H1 (cell line): ENCODE results near the gene SNHG17. TPM values are rescaled to one million over a fixed set of nuclear protein-coding genes. Genes with fewer than 3 reads are reported as not detected.

ENCODE experiments used
- CTCF ChIA-PET: fragments of 300-600 bp; sonication (Branson Sonifier 250); formaldehyde crosslinking; loops from one replicate; lab custom pipeline; 2021; ENCODE audit not compliant: partially characterized antibody; lab: Charles Lee
- POLR2A ChIA-PET: fragments of 300-600 bp; sonication (Branson Sonifier 250); formaldehyde crosslinking; loops from one replicate; lab custom pipeline; 2021; ENCODE audit warnings: inconsistent platforms; ENCODE audit not compliant: partially characterized antibody; lab: Charles Lee
- DNase-seq, 2 experiments: peaks; one replicate each; pipeline versions ENCODE4 v3.0.0 to v3.0.0-alpha.2; 2010 to 2022; ENCODE audit warnings: low spot score in 2 of 2, low read depth in 1 of 2, mixed read lengths in 1 of 2
- FAIRE-seq: peaks from 2 replicates; lab custom pipeline; 2011; peaks lifted over from hg19 to GRCh38; lab: Jason Lieb, UNC
- H2AFZ ChIP-seq: 2 replicates; pipeline ENCODE4 v1.8.1; 2012; ENCODE audit warnings: low read length, inconsistent platforms
- H2AK5ac ChIP-seq: 2 replicates; pipeline ENCODE4 v1.6.1; 2013; ENCODE audit warnings: low read depth, low read length
- H2BK120ac ChIP-seq: replicated peaks from 2 replicates; pipeline ENCODE3; 2013; ENCODE audit warnings: low read depth, low read length, inconsistent platforms
- H2BK12ac ChIP-seq: 2 replicates; pipeline ENCODE4 v1.6.1; 2013; ENCODE audit warnings: low read depth, low read length
- H2BK15ac ChIP-seq: 2 replicates; pipeline ENCODE4 v1.6.1; 2013; ENCODE audit warnings: low read length
- H2BK20ac ChIP-seq: 2 replicates; pipeline ENCODE4 v1.6.1; 2013; ENCODE audit warnings: low read length
- H2BK5ac ChIP-seq: 2 replicates; pipeline ENCODE4 v1.6.1; 2013; ENCODE audit warnings: low read depth, low read length
- H3K14ac ChIP-seq: 2 replicates; pipeline ENCODE4 v1.6.1; 2013; ENCODE audit warnings: inconsistent platforms; ENCODE audit not compliant: insufficient read length
- H3K18ac ChIP-seq: 2 replicates; pipeline ENCODE4 v1.6.1; 2013; ENCODE audit warnings: low read length; ENCODE audit errors: extremely low read depth
- H3K23ac ChIP-seq: 2 replicates; pipeline ENCODE4 v1.6.1; 2013; ENCODE audit warnings: inconsistent platforms; ENCODE audit not compliant: insufficient read length
- H3K23me2 ChIP-seq: 2 replicates; pipeline ENCODE4 v1.6.1; 2013; ENCODE audit warnings: low read depth, low read length
- H3K27ac ChIP-seq: 2 replicates; pipeline ENCODE4 v1.6.1; 2011; ENCODE audit warnings: low read depth, low read length, inconsistent platforms
- H3K27me3 ChIP-seq, 4 experiments: replicated peaks in 1 of 4; 1 replicate in 1 of 4; 2 replicates in 3 of 4; pipeline versions ENCODE4 v1.6.1 to v1.8.1; 2011 to 2013; ENCODE audit warnings: low read length in 3 of 4, mild to moderate bottlenecking in 3 of 4, inconsistent platforms in 2 of 4, mixed read lengths in 2 of 4, moderate library complexity in 1 of 4; ENCODE audit not compliant: control insufficient read depth in 3 of 4, insufficient read depth in 3 of 4; ENCODE audit errors: extremely low read depth in 1 of 4
- H3K36me3 ChIP-seq, 4 experiments: 2 replicates each; pipeline versions ENCODE4 v1.6.1 to v1.8.1; 2011 to 2013; ENCODE audit warnings: mild to moderate bottlenecking in 4 of 4, low read length in 3 of 4, moderate library complexity in 2 of 4, control low read depth in 1 of 4, inconsistent platforms in 1 of 4; ENCODE audit not compliant: insufficient read depth in 4 of 4, control insufficient read depth in 2 of 4
- H3K4ac ChIP-seq: replicated peaks from 2 replicates; pipeline ENCODE3; 2013; ENCODE audit warnings: low read length, low read depth, mixed read lengths, inconsistent platforms; ENCODE audit not compliant: insufficient read length
- H3K4me1 ChIP-seq, 4 experiments: replicated peaks in 1 of 4; 1 replicate in 1 of 4; 2 replicates in 3 of 4; pipeline versions ENCODE4 v1.6.1 to v1.8.1; 2011 to 2013; ENCODE audit warnings: low read length in 3 of 4, inconsistent platforms in 2 of 4, mixed read lengths in 1 of 4; ENCODE audit not compliant: insufficient read depth in 4 of 4, control insufficient read depth in 3 of 4
- H3K4me2 ChIP-seq, 2 experiments: 2 replicates each; pipeline versions ENCODE4 v1.6.1 to v1.8.1; 2011 to 2013; ENCODE audit warnings: low read depth in 2 of 2, low read length in 2 of 2, control low read depth in 1 of 2, inconsistent platforms in 1 of 2, mild to moderate bottlenecking in 1 of 2; ENCODE audit not compliant: insufficient read depth in 1 of 2
- H3K4me3 ChIP-seq, 4 experiments: fragments of 200-600, 300-600 bp in 1 of 4; sonication (generic), shearing (Covaris generic), sonication (Bioruptor Twin) in 1 of 4; 2 replicates each; pipeline versions ENCODE4 v1.5.1 to v1.8.1; 2011 to 2016; ENCODE audit warnings: low read length in 4 of 4, low read depth in 3 of 4, control low read depth in 2 of 4, inconsistent platforms in 2 of 4, mild to moderate bottlenecking in 2 of 4, mixed read lengths in 1 of 4, moderate library complexity in 1 of 4; ENCODE audit not compliant: insufficient read depth in 2 of 4; ENCODE audit errors: extremely low read depth in 1 of 4
- H3K56ac ChIP-seq: replicated peaks from 2 replicates; pipeline ENCODE3; 2013; ENCODE audit warnings: low read depth, mild to moderate bottlenecking, mixed read lengths, low read length, inconsistent platforms; ENCODE audit not compliant: insufficient read length
- H3K79me1 ChIP-seq: 2 replicates; pipeline ENCODE4 v1.6.1; 2013; ENCODE audit warnings: low read depth, low read length, control low read depth
- H3K79me2 ChIP-seq, 2 experiments: 2 replicates each; pipeline versions ENCODE4 v1.6.1 to v1.8.1; 2012 to 2013; ENCODE audit warnings: low read length in 2 of 2, mild to moderate bottlenecking in 2 of 2, inconsistent platforms in 1 of 2; ENCODE audit not compliant: insufficient read depth in 2 of 2, control insufficient read depth in 1 of 2
- H3K9ac ChIP-seq, 4 experiments: replicated peaks in 1 of 4; 1 replicate in 1 of 4; 2 replicates in 3 of 4; pipeline versions ENCODE4 v1.6.1 to v1.8.1; 2011 to 2013; ENCODE audit warnings: low read depth in 3 of 4, low read length in 3 of 4, control low read depth in 2 of 4, mild to moderate bottlenecking in 2 of 4, moderate library complexity in 2 of 4, inconsistent platforms in 1 of 4; ENCODE audit errors: extremely low read depth in 1 of 4
- H3K9me3 ChIP-seq, 2 experiments: 2 replicates each; pipeline versions ENCODE4 v1.6.1 to v1.8.1; 2012 to 2013; ENCODE audit warnings: mild to moderate bottlenecking in 2 of 2, moderate library complexity in 2 of 2, control low read depth in 1 of 2, inconsistent platforms in 1 of 2, low read depth in 1 of 2, low read length in 1 of 2, mixed read lengths in 1 of 2; ENCODE audit not compliant: insufficient read depth in 2 of 2
- H4K20me1 ChIP-seq, 2 experiments: replicated peaks in 1 of 2; 2 replicates each; pipeline versions ENCODE3 to v1.8.1; 2011 to 2013; ENCODE audit warnings: inconsistent platforms in 2 of 2, low read length in 2 of 2, mild to moderate bottlenecking in 1 of 2; ENCODE audit not compliant: insufficient read depth in 2 of 2, control insufficient read depth in 1 of 2
- H4K5ac ChIP-seq: 2 replicates; pipeline ENCODE4 v1.6.1; 2013; ENCODE audit warnings: low read length, low read depth, mixed read lengths, inconsistent platforms; ENCODE audit not compliant: insufficient read length
- H4K8ac ChIP-seq: 2 replicates; pipeline ENCODE4 v1.8.0; 2013; ENCODE audit warnings: mild to moderate bottlenecking, moderate library complexity, low read length, inconsistent platforms; ENCODE audit not compliant: insufficient read depth; ENCODE audit errors: extremely low read depth
- H4K91ac ChIP-seq: replicated peaks from 2 replicates; pipeline ENCODE3; 2013; ENCODE audit warnings: low read length, mixed read lengths, inconsistent platforms; ENCODE audit not compliant: insufficient read length
- CBX5 ChIP-seq: fragments of 300-800, 300-1000 bp; sonication (generic); IDR thresholded peaks from 2 replicates; pipeline ENCODE4 v1.7.1; 2016; ENCODE audit warnings: antibody characterized with exemption, low read length, low read depth
- CTBP2 ChIP-seq: IDR thresholded peaks from 2 replicates; pipeline ENCODE4 v1.7.0; 2011; ENCODE audit warnings: borderline replicate concordance, mild to moderate bottlenecking, moderate library complexity, mixed read lengths, low read length; ENCODE audit not compliant: insufficient read depth, insufficient read length
- EZH2 ChIP-seq: fragments of 200-600 bp; sonication (generic); IDR thresholded peaks from 2 replicates; pipeline ENCODE4 v1.7.1; 2012; ENCODE audit warnings: low read depth, mild to moderate bottlenecking, moderate library complexity, low read length, inconsistent platforms; ENCODE audit not compliant: severe bottlenecking
- GABPA ChIP-seq: IDR thresholded peaks from 2 replicates; pipeline ENCODE4 v1.6.1; 2011; ENCODE audit warnings: mild to moderate bottlenecking, low read length, moderate library complexity, borderline replicate concordance; ENCODE audit not compliant: insufficient read depth
- JUN ChIP-seq: IDR thresholded peaks from 2 replicates; pipeline ENCODE4 v1.6.1; 2011; ENCODE audit warnings: low read depth, mild to moderate bottlenecking, improper control_type of control experiment, low read length
- PHF8 ChIP-seq: fragments of 200-600 bp; sonication (generic); conservative IDR thresholded peaks from 2 replicates; pipeline ENCODE4 v1.7.1; 2012; ENCODE audit warnings: low read depth, mild to moderate bottlenecking, inconsistent platforms, low read length, moderate library complexity
- SP1 ChIP-seq: IDR thresholded peaks from 2 replicates; pipeline ENCODE4 v1.6.1; 2011; ENCODE audit warnings: low read depth, low read length
- YY1 ChIP-seq: IDR thresholded peaks from 2 replicates; pipeline ENCODE4 v1.6.1; 2011; ENCODE audit warnings: low read depth, mild to moderate bottlenecking, low read length
- WGBS, 2 experiments: shearing (Covaris generic) in 1 of 2; methylation state at CpG; one replicate each; pipeline versions ENCODE4 v1.1.6 to v1.1.7; 2013 to 2015; ENCODE audit warnings: low lambda C conversion rate in 2 of 2, mixed read lengths in 2 of 2, inconsistent platforms in 1 of 2, low coverage in 1 of 2, missing lambda C conversion rate in 1 of 2; ENCODE audit not compliant: insufficient replicate concordance in 2 of 2, insufficient coverage in 1 of 2, insufficient read length in 1 of 2; ENCODE audit errors: extremely low coverage in 1 of 2, missing lambda C conversion rate in 1 of 2; 5-methylcytosine and 5-hydroxymethylcytosine counted together
- long read RNA-seq, 2 experiments: library from RNA in 1 of 2; library from capped mRNA in 1 of 2; stranded (forward); transcript quantifications; one replicate each; pipeline ENCODE4 v2.0.0, GENCODE V29; 2021; ENCODE audit warnings: inconsistent platforms in 1 of 2
- polyA minus RNA-seq, 3 experiments: library from RNA; depleted of rRNA, polyadenylated mRNA; stranded (reverse); fragments of >200 nt; gene quantifications; 1 replicate in 2 of 3; 2 replicates in 1 of 3; pipeline ENCODE4 v1.2.3, GENCODE V29; 2011
- polyA plus RNA-seq, 7 experiments: library from polyadenylated mRNA; depleted of rRNA in 3 of 7; stranded (reverse) in 5 of 7; unstranded in 2 of 7; fragments of >200 nt in 5 of 7; fragments of 200-250 nt in 2 of 7; gene quantifications; 1 replicate in 5 of 7; 2 replicates in 1 of 7; 4 replicates in 1 of 7; pipeline versions ENCODE4 v1.2.1 to v1.2.3, GENCODE V29; 2011 to 2013; ENCODE audit warnings: missing spikeins in 2 of 7, mixed read lengths in 2 of 7
- total RNA-seq: library from RNA; stranded (reverse); fragmentation: NEBNext Ultra II Directional; extraction: Animal tissue kit (Norgen Biotek cat#: 25700); gene quantifications from 2 replicates; pipeline ENCODE4 v1.2.1, GENCODE V29; 2021

Gene SNHG17
- total RNA-seq, result 59.8 and 63.1 TPM in 2 replicates
- 59.4 and 74.4 TPM in 2 replicates for polyA plus RNA-seq (2011; rRNA removed)
- 64.2 TPM for polyA plus RNA-seq (2011; cell fraction: cytosol; rRNA removed)
- polyA plus RNA-seq (2011; cell fraction: nucleus; rRNA removed), result 124 TPM
- 52.5 to 70.9 TPM (median 66.4 TPM) in 4 replicates for polyA plus RNA-seq (2012, experiment 1 of 2)
- 64.6 TPM for polyA plus RNA-seq (2012, experiment 2 of 2)
- polyA plus RNA-seq (2013, experiment 1 of 2), result 64.7 TPM
- polyA plus RNA-seq (2013, experiment 2 of 2), result 63.4 TPM
- 38.6 and 54.0 TPM in 2 replicates for polyA minus RNA-seq (2011; rRNA and poly(A)+ RNA removed)
- polyA minus RNA-seq (2011; cell fraction: cytosol; rRNA and poly(A)+ RNA removed), result 35.5 TPM
- 66.0 TPM for polyA minus RNA-seq (2011; cell fraction: nucleus; rRNA and poly(A)+ RNA removed)
- long read RNA-seq, experiment 1, partial matches to known transcripts, result 4 of 17 reads
- long read RNA-seq, experiment 1, other reads (novel, unspliced or antisense), result 12 of 17 reads
- long read RNA-seq, experiment 2, partial matches to known transcripts, result 1 of 29 reads
- long read RNA-seq, experiment 2, other reads (novel, unspliced or antisense), result 28 of 29 reads

GRCh38 chr20:38434770-38435554, at the start of gene SNHG17:
TSS of gene SNHG17 (minus strand) at chr20:38435328.
- H4K5ac ChIP-seq, result peak within 1 kb of the TSS; percentile 56
- peak within 1 kb of the TSS; percentile 48 for H2AK5ac ChIP-seq
- peaks cover 26% of the 10 kb centered on the region for H3K79me1 ChIP-seq
- peaks cover 0 to 17% (median 7%) of the 10 kb centered on the region in 4 experiments; a peak in 6 of 7 replicates for H3K4me1 ChIP-seq
- H3K36me3 ChIP-seq, result peaks cover 23 to 46% (median 36%) of the 10 kb centered on the region in 4 experiments
- H3K4me3 ChIP-seq, result peak within 1 kb of the TSS; percentile 75 to 97 (median 94)
- FAIRE-seq (no peak), DNase-seq (peak; percentile 84 to 95)
- H2BK5ac ChIP-seq, result peak within 1 kb of the TSS; percentile 50
- H2BK12ac ChIP-seq, result 0 out of 2 replicates have a peak within 1 kb of the TSS, but pooled peaks have one; percentile 1
- H3K4me2 ChIP-seq, result peak within 1 kb of the TSS; percentile 97 to 99
- H3K23me2 ChIP-seq, result peaks cover 10% of the 10 kb centered on the region
- H2AFZ ChIP-seq, result peak within 1 kb of the TSS; percentile 96
- H3K18ac ChIP-seq, result peak within 1 kb of the TSS; percentile 85
- H3K4ac ChIP-seq, result peak within 1 kb of the TSS; percentile 81
- H4K8ac ChIP-seq, result peak within 1 kb of the TSS; percentile 99
- WGBS, 2 experiments, result 2% methylated on average over 65 of the region's 65 CpGs; no CpG with 5 or more reads in 1 of the 2 experiments
- H2BK15ac ChIP-seq, result peak within 1 kb of the TSS; percentile 19; the same call in 1 of the 2 replicates
- H2BK20ac ChIP-seq, result no peak within 1 kb of the TSS
- peaks cover 38 to 47% of the 10 kb centered on the region in 2 experiments for H3K79me2 ChIP-seq
- H3K56ac ChIP-seq, result peak within 1 kb of the TSS; percentile 82
- no peak within 1 kb of the TSS for H3K14ac ChIP-seq
- no peaks in the 10 kb centered on the region for H3K27me3 ChIP-seq
- ChIA-PET CTCF (interaction anchor here (0.7 to 7.4 kb wide), 20 partner anchors 10 to 211 kb away, joined by 3 to 85 read pairs (median 4); partner anchors contain the start of gene RALGAPB), POLR2A (interaction anchor here (0.5 to 13.7 kb wide), 26 partner anchors 14 to 1038 kb away, joined by 3 to 420 read pairs (median 3); partner anchors contain the start of gene RALGAPB)
- no peak within 1 kb of the TSS for H3K23ac ChIP-seq
- peaks cover 25 to 31% of the 10 kb centered on the region in 2 experiments for H4K20me1 ChIP-seq
- H2BK120ac ChIP-seq, result no peak within 1 kb of the TSS
- peak within 1 kb of the TSS; percentile 89 for H3K27ac ChIP-seq
- peak within 1 kb of the TSS; percentile 89 for H4K91ac ChIP-seq
- H3K9me3 ChIP-seq, result no peaks in the 10 kb centered on the region
- peak within 1 kb of the TSS; percentile 87 to 94 (median 92) for H3K9ac ChIP-seq
- no peak for TF ChIP-seq EZH2
- TF ChIP-seq SP1, result peak; percentile 85
- no peak for TF ChIP-seq JUN
- no peak for TF ChIP-seq CBX5
- peak; percentile 87 for TF ChIP-seq YY1
- TF ChIP-seq GABPA, result peak; percentile 83; the same call in 1 of the 2 replicates
- no peak for TF ChIP-seq CTBP2
- TF ChIP-seq PHF8, result peak; percentile 89
